Smooth muscle cell (in vitro differentiated cells): ENCODE data around the gene PEX5L. TPM values are rescaled to one million over a fixed set of nuclear protein-coding genes. Genes with fewer than 3 reads are reported as not detected.

Source experiments
- DNase-seq: peaks from one replicate; lab custom pipeline; 2025; ENCODE audit not compliant: unreplicated experiment; lab: John Stamatoyannopoulos, UW
- H2AFZ ChIP-seq: fragments of 200-600 bp; sonication (generic); 2 replicates; pipeline ENCODE4 v1.6.0; 2016; ENCODE audit warnings: antibody characterized with exemption, low read depth, mild to moderate bottlenecking
- H3F3A ChIP-seq: fragments of 200-600 bp; sonication (generic); 2 replicates; pipeline ENCODE4 v1.6.0; 2017; ENCODE audit warnings: antibody characterized with exemption, low read depth
- H3K27ac ChIP-seq: fragments of 200-600 bp; sonication (generic); 2 replicates; pipeline ENCODE4 v1.5.1; 2016; ENCODE audit warnings: low read depth, mild to moderate bottlenecking
- H3K27me3 ChIP-seq: fragments of 200-600 bp; sonication (generic); 2 replicates; pipeline ENCODE4 v1.6.1; 2016; ENCODE audit warnings: low read depth, mild to moderate bottlenecking
- H3K36me3 ChIP-seq: fragments of 200-600 bp; sonication (generic); 2 replicates; pipeline ENCODE4 v1.5.1; 2016; ENCODE audit warnings: low read depth
- H3K4me1 ChIP-seq: fragments of 200-600 bp; sonication (generic); 2 replicates; pipeline ENCODE4 v1.5.1; 2016; ENCODE audit warnings: low read depth
- H3K4me2 ChIP-seq: fragments of 200-600 bp; sonication (generic); 2 replicates; pipeline ENCODE4 v1.6.0; 2016; ENCODE audit warnings: mild to moderate bottlenecking
- H3K4me3 ChIP-seq: fragments of 200-600 bp; sonication (generic); 2 replicates; pipeline ENCODE4 v1.5.1; 2016; ENCODE audit warnings: mild to moderate bottlenecking
- H3K79me2 ChIP-seq: fragments of 200-600 bp; sonication (generic); 2 replicates; pipeline ENCODE4 v1.6.0; 2016; ENCODE audit warnings: low read depth, mild to moderate bottlenecking
- H3K9ac ChIP-seq: fragments of 200-600 bp; sonication (generic); 2 replicates; pipeline ENCODE4 v1.6.0; 2016; ENCODE audit warnings: low read depth
- H3K9me3 ChIP-seq: fragments of 200-600 bp; sonication (generic); replicated peaks from 2 replicates; pipeline ENCODE4 v1.5.1; 2016; ENCODE audit warnings: low read depth
- H4K20me1 ChIP-seq: fragments of 200-600 bp; sonication (generic); 2 replicates; pipeline ENCODE4 v1.6.0; 2016; ENCODE audit warnings: low read depth
- WGBS: methylation state at CpG from one replicate; pipeline ENCODE4 v1.1.7; 2016; ENCODE audit warnings: low lambda C conversion rate; 5-methylcytosine and 5-hydroxymethylcytosine counted together
- polyA plus RNA-seq: library from polyadenylated mRNA; unstranded; fragments of >200 nt; fragmentation: Nextera tagmentation; extraction: Ambion mirVana; gene quantifications from 2 replicates; pipeline ENCODE4 v1.2.1, GENCODE V29; 2016
- total RNA-seq: library from RNA; depleted of rRNA; stranded (reverse); fragments of >200 nt; gene quantifications from 2 replicates; pipeline ENCODE4 v1.2.3, GENCODE V29; 2014
- TF ChIP-seq, protein P1 (sequence below): fragments of 200-600 bp; sonication (generic); IDR thresholded peaks from 2 replicates; pipeline ENCODE4 v1.5.1; 2017; ENCODE audit warnings: borderline replicate concordance, mild to moderate bottlenecking, antibody characterized with exemption; ENCODE audit not compliant: insufficient read depth, poor library complexity, severe bottlenecking

Gene PEX5L
- total and polyA plus RNA-seq, 2 experiments from 2014 or later: not detected

DNA sequence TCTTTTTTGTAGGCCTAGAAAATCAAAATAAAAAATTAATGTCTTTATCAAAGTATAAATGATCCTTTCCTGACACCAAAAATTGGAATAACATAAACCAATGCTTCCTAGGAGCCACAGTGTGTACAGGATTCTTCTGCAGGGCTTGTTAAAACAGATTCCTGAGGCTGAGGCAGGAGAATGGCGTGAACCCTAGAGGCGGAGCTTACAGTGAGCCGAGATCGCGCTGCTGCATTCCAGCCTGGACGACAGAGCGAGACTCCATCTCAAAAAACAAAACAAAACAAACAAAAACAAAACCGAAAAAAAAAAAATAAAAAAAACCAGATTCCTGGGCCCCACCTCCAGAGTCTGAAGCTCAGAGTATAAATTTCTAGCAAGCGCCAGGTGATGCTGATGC is 78.0 kb downstream of the PEX5L start:
- Histone ChIP-seq H3K36me3 (no peaks in the 10 kb centered on the region), H3K9me3 (no peaks in the 10 kb centered on the region), H3K4me3 (no peak overlapping the region), H3K9ac (no peak overlapping the region), H2AFZ (no peak overlapping the region), H3K27ac (no peak overlapping the region), H3F3A (no peaks in the 10 kb centered on the region), H3K4me2 (no peak overlapping the region), H4K20me1 (no peaks in the 10 kb centered on the region), H3K27me3 (no peaks in the 10 kb centered on the region), H3K79me2 (no peaks in the 10 kb centered on the region), H3K4me1 (no peaks in the 10 kb centered on the region)
- 73% methylated on average over 8 of the region's 9 CpGs for WGBS
- no peak for DNase-seq
- TF ChIP-seq, protein P1, sequence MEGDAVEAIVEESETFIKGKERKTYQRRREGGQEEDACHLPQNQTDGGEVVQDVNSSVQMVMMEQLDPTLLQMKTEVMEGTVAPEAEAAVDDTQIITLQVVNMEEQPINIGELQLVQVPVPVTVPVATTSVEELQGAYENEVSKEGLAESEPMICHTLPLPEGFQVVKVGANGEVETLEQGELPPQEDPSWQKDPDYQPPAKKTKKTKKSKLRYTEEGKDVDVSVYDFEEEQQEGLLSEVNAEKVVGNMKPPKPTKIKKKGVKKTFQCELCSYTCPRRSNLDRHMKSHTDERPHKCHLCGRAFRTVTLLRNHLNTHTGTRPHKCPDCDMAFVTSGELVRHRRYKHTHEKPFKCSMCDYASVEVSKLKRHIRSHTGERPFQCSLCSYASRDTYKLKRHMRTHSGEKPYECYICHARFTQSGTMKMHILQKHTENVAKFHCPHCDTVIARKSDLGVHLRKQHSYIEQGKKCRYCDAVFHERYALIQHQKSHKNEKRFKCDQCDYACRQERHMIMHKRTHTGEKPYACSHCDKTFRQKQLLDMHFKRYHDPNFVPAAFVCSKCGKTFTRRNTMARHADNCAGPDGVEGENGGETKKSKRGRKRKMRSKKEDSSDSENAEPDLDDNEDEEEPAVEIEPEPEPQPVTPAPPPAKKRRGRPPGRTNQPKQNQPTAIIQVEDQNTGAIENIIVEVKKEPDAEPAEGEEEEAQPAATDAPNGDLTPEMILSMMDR: no peak

DNA sequence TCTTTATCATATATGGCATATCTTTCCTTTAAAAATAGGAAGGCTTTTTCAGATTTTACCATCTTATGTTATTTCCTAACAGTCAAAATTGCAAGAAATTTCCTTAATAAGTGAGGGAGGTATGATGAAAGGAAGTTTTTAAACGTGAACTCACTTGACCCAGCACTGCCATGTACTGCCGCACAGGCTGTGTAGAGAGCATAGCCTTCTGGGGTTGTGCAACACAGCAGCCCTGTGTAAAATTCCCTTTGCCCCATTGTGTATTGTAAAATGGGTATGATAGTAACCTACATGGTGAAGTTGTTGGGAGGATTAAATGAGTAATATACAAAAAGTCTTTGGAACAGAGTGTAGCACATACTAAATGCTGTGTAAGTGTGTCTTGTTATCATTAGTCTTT is 78.6 kb downstream of the PEX5L start:
- TF ChIP-seq, protein P1: no peak
- Histone ChIP-seq H3K4me3 (no peak overlapping the region), H3K79me2 (no peaks in the 10 kb centered on the region), H4K20me1 (no peaks in the 10 kb centered on the region), H3K27ac (no peak overlapping the region), H3K36me3 (no peaks in the 10 kb centered on the region), H3K4me2 (no peak overlapping the region), H3F3A (no peaks in the 10 kb centered on the region), H2AFZ (no peak overlapping the region), H3K27me3 (no peaks in the 10 kb centered on the region), H3K9ac (no peak overlapping the region), H3K9me3 (no peaks in the 10 kb centered on the region), H3K4me1 (no peaks in the 10 kb centered on the region)
- DNase-seq: no peak
- WGBS: 83% methylated on average over 2 of the region's 2 CpGs

DNA sequence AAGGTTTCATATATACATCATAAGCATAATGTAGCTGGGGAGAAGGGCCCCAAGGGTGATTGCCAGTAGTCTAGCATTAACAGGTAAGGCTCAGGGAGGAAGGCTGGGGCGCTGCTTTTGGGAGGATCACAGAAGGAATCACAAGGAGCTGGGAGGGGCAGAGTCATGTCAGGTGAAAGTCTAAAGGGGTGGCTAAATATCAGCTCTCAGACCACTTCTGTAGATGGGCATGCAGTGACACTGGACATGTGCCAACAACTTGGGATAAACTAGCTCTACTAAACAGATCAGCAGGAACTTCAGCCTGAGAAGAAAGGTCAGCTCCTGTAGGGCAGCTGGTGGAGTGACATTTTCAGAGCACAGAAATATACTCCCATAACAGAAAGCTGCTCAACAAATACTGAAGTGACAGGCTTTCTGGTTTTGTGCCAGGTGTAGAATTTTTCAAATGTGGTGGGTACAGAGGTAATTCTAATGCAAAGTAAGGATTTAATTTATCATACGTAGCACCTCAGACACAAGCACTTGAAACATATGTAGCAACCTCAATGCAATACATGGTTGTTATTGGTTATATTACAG is 79.4 kb downstream of the PEX5L start:
- no peaks in the 10 kb centered on the region for H3K27me3 ChIP-seq
- no peak overlapping the region for H3K9ac ChIP-seq

More for the DNA sequence above, 79.4 kb downstream of the PEX5L start:
- Histone ChIP-seq H3K36me3 (no peaks in the 10 kb centered on the region), H3K4me2 (no peak overlapping the region), H3K27ac (no peak overlapping the region), H4K20me1 (no peaks in the 10 kb centered on the region), H3K79me2 (no peaks in the 10 kb centered on the region), H2AFZ (no peak overlapping the region), H3F3A (no peaks in the 10 kb centered on the region), H3K4me3 (no peak overlapping the region), H3K9me3 (no peaks in the 10 kb centered on the region), H3K4me1 (no peaks in the 10 kb centered on the region)
- DNase-seq: no peak
- TF ChIP-seq, protein P1: no peak
- WGBS: 47% methylated on average over 2 of the region's 2 CpGs
